Parathyroid adenoma (tissue), 2 donors: ENCODE data around the gene ARL4A.
A peak's percentile ranks its signal among the peaks of the same experiment; 100 is the strongest.

ENCODE experiments used
- H2AFZ ChIP-seq: fragments of 300-600 bp; sonication (generic); one replicate; pipeline ENCODE4 v1.7.0; 2017; ENCODE audit warnings: antibody characterized with exemption, mild to moderate bottlenecking
- H3K27ac ChIP-seq: fragments of 300-600 bp; sonication (generic); one replicate; pipeline ENCODE4 v1.7.0; 2017
- H3K27me3 ChIP-seq: fragments of 300-600 bp; sonication (generic); one replicate; pipeline ENCODE4 v1.7.0; 2017; ENCODE audit warnings: low read length; ENCODE audit not compliant: control insufficient read depth, insufficient read depth
- H3K36me3 ChIP-seq: fragments of 300-600 bp; sonication (generic); one replicate; pipeline ENCODE4 v1.7.0; 2017; ENCODE audit warnings: low read length; ENCODE audit not compliant: control insufficient read depth, insufficient read depth
- H3K4me1 ChIP-seq: fragments of 300-600 bp; sonication (generic); one replicate; pipeline ENCODE4 v1.7.0; 2017; ENCODE audit warnings: control low read depth
- H3K4me2 ChIP-seq: fragments of 300-600 bp; sonication (generic); one replicate; pipeline ENCODE4 v1.7.0; 2017; ENCODE audit warnings: low read length
- H3K4me3 ChIP-seq: fragments of 300-600 bp; sonication (generic); one replicate; pipeline ENCODE4 v1.7.0; 2017; ENCODE audit warnings: low read depth, low read length
- H3K79me2 ChIP-seq: fragments of 300-600 bp; sonication (generic); one replicate; pipeline ENCODE4 v1.7.0; 2017; ENCODE audit warnings: control low read depth
- H3K9ac ChIP-seq: fragments of 300-600 bp; sonication (generic); one replicate; pipeline ENCODE4 v1.7.0; 2017; ENCODE audit warnings: mild to moderate bottlenecking
- H3K9me3 ChIP-seq: fragments of 300-600 bp; sonication (generic); one replicate; pipeline ENCODE4 v1.7.0; 2017; ENCODE audit warnings: low read length; ENCODE audit not compliant: control insufficient read depth
- CTCF ChIP-seq: fragments of 300-600 bp; sonication (generic); IDR thresholded peaks from one replicate; pipeline ENCODE4 v1.7.0; 2017; ENCODE audit warnings: antibody characterized with exemption, mild to moderate bottlenecking
- donor health status: primary hyperparathyroidism.

The ARL4A gene

GRCh38 chr7:12646139-12646538 is 41.3 kb upstream of the ARL4A start:
- H3K79me2 ChIP-seq, result no peaks in the 10 kb centered on the region
- H2AFZ ChIP-seq, result peak overlapping the region; percentile 29
- no peak overlapping the region for H3K4me2 ChIP-seq
- H3K36me3 ChIP-seq, result no peaks in the 10 kb centered on the region
- no peak overlapping the region for H3K9ac ChIP-seq
- H3K27me3 ChIP-seq, result no peaks in the 10 kb centered on the region
- no peaks in the 10 kb centered on the region for H3K9me3 ChIP-seq
- H3K4me1 ChIP-seq, result peaks cover 4% of the 10 kb centered on the region
- no peak for TF ChIP-seq CTCF
- H3K27ac ChIP-seq, result no peak overlapping the region
- H3K4me3 ChIP-seq, result no peak overlapping the region

- H3K4me1 ChIP-seq, result no peaks in the 10 kb centered on the region
- no peaks in the 10 kb centered on the region for H3K36me3 ChIP-seq
- H3K27me3 ChIP-seq, result no peaks in the 10 kb centered on the region
- H3K4me2 ChIP-seq, result no peak overlapping the region
- TF ChIP-seq CTCF, result no peak
- H3K27ac ChIP-seq, result no peak overlapping the region
- peak overlapping the region; percentile 7 for H2AFZ ChIP-seq
- H3K9me3 ChIP-seq, result no peaks in the 10 kb centered on the region
- no peak overlapping the region for H3K4me3 ChIP-seq
- H3K9ac ChIP-seq, result no peak overlapping the region
- H3K79me2 ChIP-seq, result no peaks in the 10 kb centered on the region
Observed at GRCh38 chr7:12647364-12648219, 39.8 kb upstream of the ARL4A start.

- Histone ChIP-seq H3K4me2 (no peak overlapping the region), H3K79me2 (no peaks in the 10 kb centered on the region), H3K4me1 (no peaks in the 10 kb centered on the region), H3K9ac (no peak overlapping the region), H3K4me3 (no peak overlapping the region), H2AFZ (no peak overlapping the region), H3K9me3 (no peaks in the 10 kb centered on the region), H3K27me3 (no peaks in the 10 kb centered on the region), H3K36me3 (no peaks in the 10 kb centered on the region), H3K27ac (no peak overlapping the region)
- no peak for TF ChIP-seq CTCF
Observed at GRCh38 chr7:12648704-12649261, 38.6 kb upstream of the ARL4A start.

GRCh38 chr7:12649348-12649747 is 38.1 kb upstream of the ARL4A start:
- Histone ChIP-seq H3K4me1 (no peaks in the 10 kb centered on the region), H3K4me2 (no peak overlapping the region), H3K9ac (no peak overlapping the region), H2AFZ (no peak overlapping the region), H3K79me2 (no peaks in the 10 kb centered on the region), H3K27ac (no peak overlapping the region), H3K36me3 (no peaks in the 10 kb centered on the region), H3K4me3 (no peak overlapping the region), H3K9me3 (no peaks in the 10 kb centered on the region), H3K27me3 (no peaks in the 10 kb centered on the region)
- TF ChIP-seq CTCF, result no peak

GRCh38 chr7:12650080-12650479 is 37.4 kb upstream of the ARL4A start:
- Histone ChIP-seq H3K36me3 (no peaks in the 10 kb centered on the region), H3K27me3 (no peaks in the 10 kb centered on the region), H3K4me1 (no peaks in the 10 kb centered on the region), H3K27ac (no peak overlapping the region), H2AFZ (no peak overlapping the region), H3K4me3 (no peak overlapping the region), H3K4me2 (no peak overlapping the region), H3K9me3 (no peaks in the 10 kb centered on the region), H3K9ac (no peak overlapping the region), H3K79me2 (no peaks in the 10 kb centered on the region)
- no peak for TF ChIP-seq CTCF
